Uterine smooth muscle cell (primary cell): ENCODE measurements around the gene NCOA1. TPM values are rescaled to one million over a fixed set of nuclear protein-coding genes. Genes with fewer than 3 reads are reported as not detected.

Source experiments
- total RNA-seq: library from RNA; depleted of rRNA; stranded (reverse); fragments of >200 nt; gene quantifications from 2 replicates; pipeline ENCODE4 v1.2.3, GENCODE V29; 2014

The NCOA1 gene
- 9.8 and 15.2 TPM in 2 replicates for total RNA-seq

GRCh38 chr2:24490690-24491541 is at the start of gene NCOA1:
Gene NCOA1 (plus strand): TSS chr2:24491254. CDS start chr2:24658678, 167,424 bp downstream.

GRCh38 chr2:24792874-24793760 is 302.1 kb downstream of the NCOA1 start, which contains the start of the genes CENPO and PTRHD1:
Gene CENPO (plus strand): TSS chr2:24793425. CDS start chr2:24793920, 495 bp downstream.
Gene PTRHD1 (minus strand): TSS chr2:24793391. CDS start chr2:24793377, 14 bp downstream.

Other genes with a start within 250 kb of the NCOA1 start
- 38.7 and 42.6 TPM in 2 replicates for gene ITSN2, start 130.7 kb upstream of the NCOA1 start, total RNA-seq